RKO (cell line): ENCODE results near the gene CCDC201.
"Not testable (repeated sequence)": the region's sequence is repeated elsewhere in the genome, so short reads cannot be mapped to it uniquely, and the experiment has no call there.

Experiments used
- DNase-seq: peaks from one replicate; pipeline ENCODE4 v3.0.0-alpha.2; 2016; ENCODE audit warnings: low spot score

The CCDC201 gene

DNA sequence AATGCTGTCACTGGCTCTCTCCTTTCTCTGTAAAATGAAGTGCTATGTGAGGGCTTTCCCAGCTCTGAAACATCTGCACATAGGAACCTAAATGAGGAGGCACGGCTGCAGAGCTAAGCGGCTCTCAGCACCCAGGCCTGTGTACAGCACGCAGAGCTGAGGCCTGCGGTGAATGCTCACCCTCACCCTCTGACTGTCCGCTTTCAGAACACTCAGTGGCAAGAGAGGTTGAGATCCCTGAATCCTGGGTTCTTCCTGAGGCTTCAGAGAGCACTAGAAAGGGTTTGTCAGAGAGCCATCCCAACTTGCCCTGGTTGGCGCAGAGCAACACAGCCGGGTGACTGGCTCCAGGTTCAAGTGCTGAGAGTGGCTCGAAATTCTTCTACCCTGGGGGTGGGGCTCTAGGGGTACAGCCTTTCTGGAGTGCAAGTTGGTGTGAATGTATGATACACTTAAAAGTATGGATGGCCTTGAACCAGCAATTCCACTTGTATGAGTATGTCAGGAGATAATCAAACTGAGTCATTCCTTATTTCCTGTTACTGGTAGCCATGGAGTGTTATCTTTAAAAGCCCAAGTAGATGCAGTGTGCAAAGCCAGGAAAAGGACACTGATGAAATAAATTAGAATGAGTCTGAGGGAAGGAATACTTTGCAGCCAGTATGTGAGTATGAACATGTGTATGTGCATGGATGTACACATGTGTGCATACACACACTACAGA, 1.7 kb upstream of the CCDC201 start:
- DNase-seq = peak; percentile 61

GRCh38 chr7:45873355-45873754, 473 bp upstream of the CCDC201 start:
- DNase-seq = no peak

GRCh38 chr7:45872116-45873034, 507 bp downstream of the CCDC201 start:
- DNase-seq = no peak

GRCh38 chr7:45869426-45869825, 3.5 kb downstream of the CCDC201 start:
- no peak for DNase-seq

DNA sequence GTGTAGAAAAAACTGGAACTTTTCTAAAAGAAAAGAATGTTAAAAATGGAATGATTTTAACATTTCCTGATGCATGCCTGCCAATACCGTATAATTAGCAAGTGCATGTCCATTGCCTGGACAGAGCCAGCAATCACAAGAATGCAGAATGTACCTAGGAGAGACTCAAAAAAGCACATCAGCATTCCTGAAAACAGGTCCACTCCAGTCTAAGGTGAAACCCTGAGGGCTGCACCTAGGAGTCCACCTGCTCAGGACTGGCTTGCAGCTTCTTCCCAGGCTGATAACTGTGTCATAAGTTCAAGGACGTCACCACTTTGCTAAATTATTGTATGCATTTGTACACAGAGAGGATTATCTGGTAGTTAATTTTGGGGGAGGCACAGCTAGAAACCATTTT, 5.4 kb downstream of the CCDC201 start:
- DNase-seq = no peak

DNA sequence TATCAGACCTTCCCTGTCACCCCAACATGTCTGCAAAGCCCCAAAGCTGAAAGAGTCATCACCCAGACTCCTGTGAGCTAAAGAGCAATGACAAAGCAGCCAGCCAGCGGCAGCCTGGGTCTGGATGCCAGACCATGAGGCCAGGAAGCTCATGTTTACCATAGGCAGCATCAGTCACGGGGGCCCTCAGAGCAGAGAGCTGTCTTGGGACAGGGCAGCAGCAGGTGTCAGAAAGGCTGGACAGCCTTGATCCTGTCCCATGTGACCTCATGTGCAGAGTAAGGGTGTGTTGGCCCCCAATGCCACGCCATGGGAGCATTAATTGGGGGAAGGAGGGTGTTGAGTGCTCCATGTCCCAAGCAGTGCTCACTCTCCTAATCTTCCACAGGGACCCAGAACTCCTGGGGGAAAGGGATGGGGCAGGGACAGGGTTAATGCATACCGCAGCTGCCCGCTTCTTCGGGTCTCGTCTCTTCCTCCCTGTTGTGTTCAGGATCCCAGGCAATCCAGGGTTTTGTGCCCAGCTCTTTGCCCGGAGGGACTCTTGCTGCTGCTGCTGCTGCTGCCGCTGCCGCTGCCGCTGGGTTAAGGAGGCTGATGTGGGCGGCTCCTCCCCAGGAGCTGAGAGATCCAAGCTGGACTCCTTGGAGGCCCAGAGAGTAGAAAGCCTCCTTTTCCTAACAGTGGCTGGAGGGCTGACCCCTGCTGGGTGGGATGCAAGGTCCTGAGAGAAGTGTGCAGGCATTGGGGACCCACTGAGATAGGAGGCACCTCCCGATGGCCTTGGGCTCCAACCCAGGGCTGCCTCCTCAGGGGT, 7.1 kb downstream of the CCDC201 start:
- DNase-seq = no peak

DNA sequence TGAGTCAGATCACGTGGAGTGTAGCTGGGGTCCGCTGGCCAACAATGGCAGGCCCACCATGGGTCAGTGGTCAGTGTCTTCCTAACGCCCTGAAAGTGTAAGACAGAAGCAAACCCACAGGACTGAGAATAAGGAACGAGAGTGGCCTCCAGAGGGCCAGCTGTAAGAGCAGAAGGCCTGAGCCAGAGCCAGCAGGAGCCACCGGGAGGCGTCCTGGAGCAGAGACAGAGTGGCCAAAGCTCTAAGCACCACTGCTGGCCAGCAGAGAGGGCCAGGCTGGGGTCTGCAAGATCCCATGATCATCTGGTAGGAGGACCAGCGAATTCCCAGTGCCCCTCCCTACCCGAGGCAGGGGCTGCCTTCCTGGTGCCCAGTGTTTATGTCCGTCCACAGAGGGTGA, 9.2 kb downstream of the CCDC201 start:
- DNase-seq = no peak

GRCh38 chr7:45856888-45857287, 16.0 kb downstream of the CCDC201 start:
- DNase-seq = not testable (repeated sequence)

DNA sequence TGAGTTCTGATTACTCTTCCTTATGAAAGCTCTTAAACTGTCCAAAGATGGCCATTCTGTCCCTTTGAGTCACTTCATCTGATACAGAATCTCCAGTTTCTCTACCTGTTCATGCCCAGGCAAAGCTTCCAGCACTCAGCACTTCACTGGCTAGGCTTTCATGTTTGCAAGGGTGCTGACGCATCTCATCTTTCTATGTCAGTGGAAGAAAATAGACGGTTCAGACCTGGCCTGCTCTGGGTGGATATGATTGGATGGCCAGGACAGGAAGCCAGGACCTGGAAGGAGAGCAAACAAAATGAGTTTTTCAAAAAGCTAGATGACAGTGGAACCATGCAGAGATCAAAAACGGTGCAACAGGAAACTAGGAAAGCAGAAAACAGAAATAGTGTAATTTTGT, 17.2 kb downstream of the CCDC201 start:
- DNase-seq = not testable (repeated sequence)

DNA sequence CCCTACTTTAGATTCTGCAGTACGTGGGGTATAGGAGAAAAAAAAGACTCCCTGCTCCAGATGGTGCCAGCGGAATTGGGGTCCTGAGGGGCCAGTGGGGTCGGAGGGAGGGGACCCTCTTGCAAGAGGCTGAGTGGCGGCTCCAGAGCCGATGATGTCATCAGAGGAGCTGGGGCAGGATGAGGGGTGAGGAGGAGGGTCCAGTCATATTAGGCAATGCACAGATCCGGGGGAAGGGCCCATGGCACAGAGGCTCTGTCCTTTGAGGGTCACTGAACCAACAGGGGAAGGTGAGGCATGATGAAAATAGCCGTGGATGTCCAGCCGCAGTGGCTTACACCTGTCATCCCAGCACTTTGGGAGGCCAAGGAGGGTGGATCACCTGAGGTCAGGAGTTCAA, 19.4 kb downstream of the CCDC201 start:
- DNase-seq = not testable (repeated sequence)

DNA sequence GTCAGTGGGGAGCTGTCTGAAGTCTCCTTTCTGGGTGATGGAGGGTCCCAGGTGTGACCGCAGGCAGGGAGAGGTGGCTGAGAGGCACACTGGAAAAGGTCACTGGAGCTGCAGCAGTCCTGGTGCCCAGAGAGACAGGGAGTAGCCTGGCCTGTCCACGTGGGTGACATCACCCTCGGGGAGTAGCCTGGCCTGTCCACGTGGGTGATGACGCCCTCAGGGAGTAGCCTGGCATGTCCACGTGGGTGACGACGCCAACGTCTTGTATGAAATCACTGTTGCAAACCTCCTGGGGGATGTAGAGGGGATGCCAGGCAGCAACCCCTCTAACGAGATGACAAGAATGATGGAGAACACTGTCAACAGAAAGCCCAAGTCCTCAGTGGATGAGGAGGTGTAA, 19.9 kb downstream of the CCDC201 start:
- DNase-seq = not testable (repeated sequence)

DNA sequence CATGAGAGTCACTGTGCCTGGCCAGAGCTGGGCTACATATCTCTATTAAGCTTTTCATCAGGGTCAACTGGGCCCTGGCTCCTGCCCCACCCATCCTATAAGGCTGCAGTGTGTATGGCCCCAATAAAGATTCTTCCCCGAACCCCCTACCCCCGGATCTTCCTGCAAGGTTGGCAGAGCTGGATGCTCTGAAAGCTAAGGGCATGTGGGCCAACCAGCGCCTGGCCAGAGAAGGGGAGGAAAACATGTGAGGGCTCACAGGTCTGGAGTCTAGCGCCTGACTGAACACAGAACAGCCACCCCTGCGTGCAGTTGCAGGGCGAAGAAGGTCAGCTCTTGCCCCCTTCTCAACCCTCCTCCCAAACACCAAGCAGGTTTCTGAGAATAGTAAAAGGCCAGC, 24.1 kb downstream of the CCDC201 start:
- not testable (repeated sequence) for DNase-seq

DNA sequence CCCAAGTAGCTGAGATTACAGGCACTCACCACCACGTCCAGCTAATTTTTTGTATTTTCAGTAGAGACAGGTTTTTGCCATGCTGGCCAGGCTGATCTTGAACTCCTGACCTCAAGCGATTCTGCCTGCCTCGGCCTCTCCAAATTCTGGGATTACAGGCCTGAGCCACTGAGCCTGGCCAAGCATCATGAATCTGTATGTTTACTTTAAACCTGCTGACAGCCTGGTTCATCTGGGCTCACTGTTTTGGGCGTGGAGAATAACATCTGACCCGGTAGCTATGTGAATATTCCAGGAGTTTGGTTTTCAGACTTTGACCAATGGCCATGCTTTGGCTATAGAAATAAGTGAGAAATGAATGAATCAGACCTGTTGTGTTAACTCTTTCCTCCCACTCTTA, 26.3 kb downstream of the CCDC201 start:
- not testable (repeated sequence) for DNase-seq

- not testable (repeated sequence) for DNase-seq
Observed at GRCh38 chr7:45841926-45842717, 30.8 kb downstream of the CCDC201 start.

- DNase-seq = not testable (repeated sequence)
Observed at GRCh38 chr7:45838852-45839251, 34.0 kb downstream of the CCDC201 start.

GRCh38 chr7:45832433-45833177, 40.3 kb downstream of the CCDC201 start:
- DNase-seq = not testable (repeated sequence)

DNA sequence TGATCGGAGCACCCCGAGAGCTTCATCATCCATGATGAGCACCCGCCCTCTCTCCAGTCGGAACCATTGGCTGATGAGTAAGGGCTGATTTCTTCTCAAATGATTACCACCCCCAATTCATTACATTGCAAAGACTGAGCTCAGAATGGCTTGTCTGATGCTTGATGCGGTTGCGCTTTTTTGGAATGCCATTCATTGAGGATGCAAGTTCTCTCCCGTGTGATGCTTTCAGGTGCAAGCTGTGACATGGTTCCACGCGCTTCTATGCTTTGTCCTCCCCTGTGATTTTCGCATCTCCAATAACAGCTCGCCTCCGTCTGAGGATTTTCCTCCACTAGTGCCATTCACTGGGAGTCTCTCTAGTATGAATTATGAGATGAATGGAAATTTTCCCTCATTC, 43.0 kb downstream of the CCDC201 start:
- DNase-seq = not testable (repeated sequence)

DNA sequence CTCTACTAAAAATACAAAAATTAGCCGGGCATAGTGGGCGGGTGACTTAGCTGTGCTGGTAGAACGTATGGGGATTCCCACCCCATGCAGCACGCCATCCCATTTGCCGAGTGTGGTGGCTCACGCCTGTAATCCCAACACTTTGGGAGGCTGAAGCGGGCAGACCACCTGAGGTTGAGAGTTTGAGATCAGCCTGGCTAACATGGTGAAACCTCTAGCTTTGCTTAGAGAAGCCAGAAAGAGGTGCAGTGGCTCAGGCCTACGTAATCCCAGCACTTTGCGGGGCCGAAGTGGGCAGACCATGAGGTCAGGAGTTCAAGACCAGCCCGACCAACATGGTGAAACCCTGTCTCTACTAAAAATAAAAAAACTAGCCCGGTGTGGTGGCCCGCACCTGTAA, 45.2 kb downstream of the CCDC201 start:
- not testable (repeated sequence) for DNase-seq

GRCh38 chr7:45826550-45826949, 46.3 kb downstream of the CCDC201 start:
- DNase-seq = not testable (repeated sequence)

- not testable (repeated sequence) for DNase-seq
Observed at GRCh38 chr7:45818763-45819162, 54.1 kb downstream of the CCDC201 start.

DNA sequence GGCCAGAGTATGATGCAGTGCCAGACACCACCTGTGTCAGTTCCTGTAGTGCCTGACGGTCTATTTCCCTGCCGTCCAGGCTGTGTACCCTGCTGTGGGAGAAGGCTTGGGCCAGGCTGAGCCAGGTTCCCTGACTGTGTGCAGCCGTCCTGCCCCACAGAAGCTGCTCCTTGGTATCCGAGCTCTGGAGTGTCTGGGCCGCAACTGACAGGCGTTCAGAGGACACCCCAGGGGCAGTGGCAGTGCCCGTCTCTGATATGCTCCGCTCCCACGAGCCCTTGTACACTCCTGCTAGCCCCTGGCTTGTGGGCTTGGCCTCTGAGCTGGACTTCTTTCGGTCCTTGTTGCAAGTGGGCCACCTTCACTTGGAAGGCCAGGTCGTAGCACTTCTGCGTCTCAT, 55.0 kb downstream of the CCDC201 start:
- not testable (repeated sequence) for DNase-seq
